ENCODE data around the gene EPM2AIP1.

GRCh38 chr3:36942638-36943248 lies 50.2 kb downstream of the EPM2AIP1 start:
- TF ChIP-seq EZH2 (IDR thresholded peaks at IDR 0.05; ENCODE audit: insufficient read depth, poor library complexity, severe bottlenecking) (no peak), EZH2phosphoT487 (IDR thresholded peaks at IDR 0.05; ENCODE audit: insufficient read depth, low read depth) (no peak)
